PFSK-1 (cell line): ENCODE data around the gene MST1.

Experiments
- FOXP2 ChIP-seq: optimal IDR thresholded peaks from 2 replicates; pipeline ENCODE3; 2011; ENCODE audit warnings: borderline replicate concordance, control low read depth, inconsistent platforms; ENCODE audit not compliant: insufficient read depth; ENCODE audit errors: extremely low read length, extremely low read depth
- POLR2AphosphoS5 ChIP-seq: IDR thresholded peaks from 2 replicates; pipeline ENCODE4 v1.6.1; 2012; ENCODE audit warnings: low read depth, mild to moderate bottlenecking, control low read depth, low read length, moderate library complexity
- TAF1 ChIP-seq: IDR thresholded peaks from 2 replicates; pipeline ENCODE4 v1.6.1; 2012; ENCODE audit warnings: low read length, control low read depth, borderline replicate concordance; ENCODE audit not compliant: insufficient read depth
- TF ChIP-seq, protein P1 (sequence below), 2 experiments: IDR thresholded peaks; 2 replicates each; pipeline versions ENCODE4 v1.6.1 to v1.8.0; 2011 to 2012; ENCODE audit warnings: low read depth in 2 of 2, low read length in 2 of 2, control low read depth in 1 of 2, inconsistent platforms in 1 of 2, mild to moderate bottlenecking in 1 of 2, moderate library complexity in 1 of 2; ENCODE audit not compliant: insufficient read depth in 1 of 2

DNA sequence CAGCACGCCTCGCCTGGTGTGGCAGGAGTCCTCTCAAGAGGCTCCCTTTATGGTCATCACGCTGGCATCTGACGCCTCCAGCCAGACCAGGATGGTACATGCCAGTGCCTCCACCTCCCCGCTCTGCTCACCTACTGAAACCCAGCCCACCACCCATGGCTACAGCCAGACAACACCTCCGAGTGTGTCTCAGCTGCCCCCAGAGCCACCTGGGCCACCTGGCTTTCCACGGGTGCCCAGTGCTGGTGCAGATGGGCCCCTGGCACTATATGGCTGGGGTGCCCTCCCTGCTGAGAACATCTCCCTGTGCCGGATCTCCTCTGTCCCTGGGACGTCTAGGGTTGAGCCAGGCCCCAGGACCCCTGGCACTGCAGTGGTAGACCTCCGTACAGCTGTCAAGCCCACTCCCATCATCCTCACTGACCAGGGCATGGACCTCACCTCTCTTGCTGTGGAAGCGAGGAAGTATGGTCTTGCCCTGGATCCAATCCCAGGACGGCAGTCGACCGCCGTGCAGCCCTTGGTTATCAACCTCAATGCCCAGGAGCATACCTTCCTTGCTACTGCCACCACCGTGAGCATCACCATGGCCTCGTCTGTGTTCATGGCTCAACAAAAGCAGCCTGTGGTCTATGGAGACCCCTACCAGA is 35.0 kb downstream of the MST1 start:
- TF ChIP-seq FOXP2 (no peak), TAF1 (no peak), POLR2AphosphoS5 (no peak)
- TF ChIP-seq, protein P1, sequence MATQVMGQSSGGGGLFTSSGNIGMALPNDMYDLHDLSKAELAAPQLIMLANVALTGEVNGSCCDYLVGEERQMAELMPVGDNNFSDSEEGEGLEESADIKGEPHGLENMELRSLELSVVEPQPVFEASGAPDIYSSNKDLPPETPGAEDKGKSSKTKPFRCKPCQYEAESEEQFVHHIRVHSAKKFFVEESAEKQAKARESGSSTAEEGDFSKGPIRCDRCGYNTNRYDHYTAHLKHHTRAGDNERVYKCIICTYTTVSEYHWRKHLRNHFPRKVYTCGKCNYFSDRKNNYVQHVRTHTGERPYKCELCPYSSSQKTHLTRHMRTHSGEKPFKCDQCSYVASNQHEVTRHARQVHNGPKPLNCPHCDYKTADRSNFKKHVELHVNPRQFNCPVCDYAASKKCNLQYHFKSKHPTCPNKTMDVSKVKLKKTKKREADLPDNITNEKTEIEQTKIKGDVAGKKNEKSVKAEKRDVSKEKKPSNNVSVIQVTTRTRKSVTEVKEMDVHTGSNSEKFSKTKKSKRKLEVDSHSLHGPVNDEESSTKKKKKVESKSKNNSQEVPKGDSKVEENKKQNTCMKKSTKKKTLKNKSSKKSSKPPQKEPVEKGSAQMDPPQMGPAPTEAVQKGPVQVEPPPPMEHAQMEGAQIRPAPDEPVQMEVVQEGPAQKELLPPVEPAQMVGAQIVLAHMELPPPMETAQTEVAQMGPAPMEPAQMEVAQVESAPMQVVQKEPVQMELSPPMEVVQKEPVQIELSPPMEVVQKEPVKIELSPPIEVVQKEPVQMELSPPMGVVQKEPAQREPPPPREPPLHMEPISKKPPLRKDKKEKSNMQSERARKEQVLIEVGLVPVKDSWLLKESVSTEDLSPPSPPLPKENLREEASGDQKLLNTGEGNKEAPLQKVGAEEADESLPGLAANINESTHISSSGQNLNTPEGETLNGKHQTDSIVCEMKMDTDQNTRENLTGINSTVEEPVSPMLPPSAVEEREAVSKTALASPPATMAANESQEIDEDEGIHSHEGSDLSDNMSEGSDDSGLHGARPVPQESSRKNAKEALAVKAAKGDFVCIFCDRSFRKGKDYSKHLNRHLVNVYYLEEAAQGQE (IDR thresholded peaks at IDR 0.05; ENCODE audit: insufficient read depth in 1 of 2, low read depth in 2 of 2, low read length in 2 of 2), result no peak
